ENCODE data around the gene BRAF. TPM values are rescaled to one million over a fixed set of nuclear protein-coding genes. Genes with fewer than 3 reads are reported as not detected.
"Not testable (repeated sequence)": the region's sequence is repeated elsewhere in the genome, so short reads cannot be mapped to it uniquely, and the experiment has no call there.

Gene BRAF
- total and polyA plus RNA-seq, 2 donors = 11.0 to 17.3 TPM

DNA sequence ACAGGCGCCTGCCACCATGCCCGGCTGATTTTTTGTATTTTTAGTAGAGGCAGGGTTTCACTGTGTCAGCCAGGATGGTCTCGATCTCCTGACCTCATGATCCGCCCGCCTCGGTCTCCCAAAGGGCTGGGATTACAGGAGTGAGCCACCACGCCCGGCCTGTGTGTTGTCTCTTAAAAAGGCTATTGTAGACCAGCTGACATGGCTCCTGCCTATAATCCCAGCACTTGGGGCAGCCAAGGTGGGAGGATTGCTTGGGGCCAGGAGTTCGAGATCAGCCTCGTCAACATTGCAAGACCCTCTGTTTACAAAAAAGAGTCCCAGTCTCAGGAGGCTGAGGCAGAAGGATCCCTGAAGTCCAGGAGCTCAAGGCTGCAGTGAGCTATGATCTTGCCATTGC is 230.9 kb downstream of the BRAF start:
- not testable (repeated sequence) for H3K27me3 ChIP-seq (ENCODE audit: control insufficient read depth in 2 of 2, insufficient read depth in 1 of 2, low read length in 1 of 2); DNase-seq (ENCODE audit: low read depth in 6 of 9, low spot score in 9 of 9); H3K9me3 ChIP-seq (ENCODE audit: control insufficient read depth in 2 of 2, insufficient read depth in 1 of 2, low read length in 1 of 2); H3K27ac ChIP-seq (ENCODE audit: low read depth in 1 of 2, low read length in 1 of 2); H3K4me3 ChIP-seq (ENCODE audit: low read length in 2 of 2)
- 98% methylated on average over 10 of the region's 10 CpGs for WGBS
- H3K36me3 ChIP-seq (ENCODE audit: control insufficient read depth in 2 of 2, insufficient read depth in 2 of 2, low read length in 1 of 2) = peaks cover 17 to 31% of the 10 kb centered on the region in 2 donors
- peaks cover 6 to 18% of the 10 kb centered on the region in 2 donors for H3K4me1 ChIP-seq (ENCODE audit: control insufficient read depth in 2 of 2, insufficient read depth in 2 of 2, low read length in 2 of 2)

DNA sequence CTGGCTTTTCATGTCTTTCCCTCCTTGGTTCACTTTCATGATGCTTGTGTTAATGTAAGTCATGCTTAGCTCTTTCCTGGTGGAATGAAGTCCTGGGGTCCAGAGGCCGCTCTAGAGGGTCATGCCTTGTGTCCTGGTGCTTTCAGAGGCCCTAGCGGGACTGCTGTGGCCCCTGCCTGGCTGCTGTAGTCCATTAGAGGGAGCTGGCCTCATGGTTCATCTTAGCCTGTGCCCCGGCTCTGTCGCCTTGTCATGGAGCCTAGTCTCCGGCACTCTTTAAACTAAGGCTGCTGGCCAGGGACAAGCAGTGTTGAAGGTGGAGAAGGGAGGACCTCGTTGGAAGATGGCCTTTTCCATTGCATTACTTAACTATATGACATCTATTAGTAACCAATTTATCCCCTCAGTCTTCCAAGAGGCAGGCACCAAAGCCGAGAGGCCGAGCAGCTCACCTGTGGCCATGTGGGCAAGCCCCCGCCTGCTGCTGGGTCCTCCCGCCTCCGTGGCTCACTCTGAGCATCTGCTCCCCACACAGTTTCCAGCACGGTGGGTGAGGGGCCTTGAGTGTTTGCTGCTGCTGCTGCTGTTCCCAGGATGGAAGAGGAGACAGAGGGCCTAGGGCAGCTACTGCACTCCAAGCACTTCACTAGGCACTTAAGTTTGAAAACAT is 233.2 kb downstream of the BRAF start:
- Histone ChIP-seq H3K4me3 (ENCODE audit: low read length in 2 of 2) (no peak overlapping the region), H3K36me3 (ENCODE audit: control insufficient read depth in 2 of 2, insufficient read depth in 2 of 2, low read length in 1 of 2) (peaks cover 27 to 51% of the 10 kb centered on the region in 2 donors), H3K27me3 (ENCODE audit: control insufficient read depth in 2 of 2, insufficient read depth in 1 of 2, low read length in 1 of 2) (no peaks in the 10 kb centered on the region), H3K27ac (ENCODE audit: low read depth in 1 of 2, low read length in 1 of 2) (no peak overlapping the region), H3K4me1 (ENCODE audit: control insufficient read depth in 2 of 2, insufficient read depth in 2 of 2, low read length in 2 of 2) (peaks cover 0 to 9% of the 10 kb centered on the region in 2 donors), H3K9me3 (ENCODE audit: control insufficient read depth in 2 of 2, insufficient read depth in 1 of 2, low read length in 1 of 2) (no peaks in the 10 kb centered on the region)
- 96% methylated on average over 12 of the region's 12 CpGs for WGBS
- no peak for DNase-seq (ENCODE audit: low read depth in 6 of 9, low spot score in 9 of 9)

DNA sequence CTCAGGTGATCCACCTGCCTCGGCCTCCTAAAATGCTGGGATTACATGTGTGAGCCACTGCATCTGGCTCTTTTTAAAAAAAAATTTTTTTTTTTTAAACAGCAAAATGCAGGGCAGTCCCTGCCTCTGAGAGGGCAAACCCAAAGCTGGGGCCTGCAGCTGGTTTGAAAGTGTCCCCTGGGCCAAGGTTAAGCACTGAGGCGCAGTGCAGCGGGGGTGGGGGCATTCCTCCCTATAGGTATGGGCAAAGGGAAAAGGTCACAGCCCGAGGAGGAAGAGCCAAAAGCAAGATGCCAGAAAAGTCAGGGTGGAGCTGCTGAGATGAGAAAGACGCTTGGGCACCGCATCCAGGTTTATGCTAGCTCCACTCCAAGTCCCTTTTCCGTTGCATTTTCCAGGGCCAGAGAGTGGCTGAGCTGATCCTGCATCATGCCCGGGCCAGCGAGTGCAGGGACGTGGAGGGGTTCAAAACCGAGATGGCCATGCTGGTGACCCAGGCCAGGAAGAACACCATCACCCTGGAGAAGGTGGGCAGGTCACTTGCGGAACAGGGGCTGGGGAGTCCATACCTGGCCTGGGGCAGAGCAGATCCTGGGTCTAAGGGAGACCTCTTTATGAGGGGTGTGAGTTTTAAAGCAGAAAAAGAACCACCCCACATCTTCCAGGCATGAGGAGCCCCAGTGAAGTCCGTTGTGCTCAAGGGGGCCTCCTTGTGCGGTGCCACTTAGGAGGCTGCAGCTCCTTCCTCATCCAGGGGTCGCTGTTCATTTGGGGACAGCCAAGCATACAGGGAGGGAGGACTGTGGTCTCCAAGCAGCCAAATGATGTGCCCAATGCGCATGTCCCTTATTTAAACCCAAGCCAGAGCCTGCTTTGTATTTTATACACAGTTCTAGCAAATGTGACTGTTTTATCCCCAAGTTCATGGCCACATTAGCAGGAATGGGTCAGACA is 235.3 kb downstream of the BRAF start:
- WGBS = 98% methylated on average over 16 of the region's 16 CpGs
- Histone ChIP-seq H3K4me3 (ENCODE audit: low read length in 2 of 2) (no peak overlapping the region), H3K27me3 (ENCODE audit: control insufficient read depth in 2 of 2, insufficient read depth in 1 of 2, low read length in 1 of 2) (no peaks in the 10 kb centered on the region), H3K36me3 (ENCODE audit: control insufficient read depth in 2 of 2, insufficient read depth in 2 of 2, low read length in 1 of 2) (peaks cover 34 to 55% of the 10 kb centered on the region in 2 donors), H3K4me1 (ENCODE audit: control insufficient read depth in 2 of 2, insufficient read depth in 2 of 2, low read length in 2 of 2) (no peaks in the 10 kb centered on the region), H3K27ac (ENCODE audit: low read depth in 1 of 2, low read length in 1 of 2) (no peak overlapping the region), H3K9me3 (ENCODE audit: control insufficient read depth in 2 of 2, insufficient read depth in 1 of 2, low read length in 1 of 2) (no peaks in the 10 kb centered on the region)
- no peak for DNase-seq (ENCODE audit: low read depth in 6 of 9, low spot score in 9 of 9)

DNA sequence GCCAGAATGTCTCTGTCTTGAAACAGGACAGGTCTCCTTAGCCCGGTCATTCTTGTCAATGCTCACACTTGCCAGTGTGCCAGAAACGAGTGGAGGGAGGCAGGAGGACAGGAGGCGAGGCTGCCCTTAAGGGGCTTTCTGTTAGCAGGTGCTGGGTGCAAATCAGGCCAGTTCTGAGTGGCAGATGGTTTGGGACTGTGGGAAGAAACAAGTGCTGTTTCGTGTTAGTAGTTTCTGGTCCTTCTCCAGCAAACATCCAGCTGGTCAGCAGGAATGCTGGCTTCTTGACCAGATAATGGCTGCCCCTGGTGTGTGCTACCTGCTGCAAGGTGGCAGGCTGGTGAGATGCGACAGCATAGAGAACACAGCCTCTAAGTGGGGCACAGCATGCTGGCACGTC is 236.4 kb downstream of the BRAF start:
- peaks cover 38 to 60% of the 10 kb centered on the region in 2 donors for H3K36me3 ChIP-seq (ENCODE audit: control insufficient read depth in 2 of 2, insufficient read depth in 2 of 2, low read length in 1 of 2)
- H3K9me3 ChIP-seq (ENCODE audit: control insufficient read depth in 2 of 2, insufficient read depth in 1 of 2, low read length in 1 of 2) = no peaks in the 10 kb centered on the region
- WGBS = 96% methylated on average over 6 of the region's 6 CpGs
- H3K27me3 ChIP-seq (ENCODE audit: control insufficient read depth in 2 of 2, insufficient read depth in 1 of 2, low read length in 1 of 2) = no peaks in the 10 kb centered on the region
- no peak for DNase-seq (ENCODE audit: low read depth in 6 of 9, low spot score in 9 of 9)
- no peak overlapping the region for H3K4me3 ChIP-seq (ENCODE audit: low read length in 2 of 2)
- no peaks in the 10 kb centered on the region for H3K4me1 ChIP-seq (ENCODE audit: control insufficient read depth in 2 of 2, insufficient read depth in 2 of 2, low read length in 2 of 2)
- H3K27ac ChIP-seq (ENCODE audit: low read depth in 1 of 2, low read length in 1 of 2) = no peak overlapping the region

DNA sequence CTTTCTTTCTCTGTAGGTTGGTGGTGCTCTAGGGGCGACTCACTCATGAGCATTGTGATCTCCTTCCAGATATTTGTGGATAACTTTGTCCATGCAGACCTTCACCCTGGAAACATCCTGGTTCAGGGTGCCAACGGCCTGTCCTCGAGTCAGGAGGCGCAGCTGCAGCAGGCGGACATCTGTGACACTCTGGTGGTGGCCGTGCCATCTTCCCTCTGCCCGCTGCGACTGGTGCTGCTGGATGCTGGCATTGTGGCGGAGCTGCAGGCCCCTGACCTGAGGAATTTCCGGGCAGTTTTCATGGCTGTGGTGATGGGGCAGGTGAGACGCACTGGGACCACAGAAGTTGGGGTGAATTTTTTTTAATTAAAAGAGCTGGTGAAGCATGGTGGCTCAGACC is 237.8 kb downstream of the BRAF start:
- H3K4me1 ChIP-seq (ENCODE audit: control insufficient read depth in 2 of 2, insufficient read depth in 2 of 2, low read length in 2 of 2) = no peaks in the 10 kb centered on the region
- peaks cover 44 to 58% of the 10 kb centered on the region in 2 donors for H3K36me3 ChIP-seq (ENCODE audit: control insufficient read depth in 2 of 2, insufficient read depth in 2 of 2, low read length in 1 of 2)
- no peak overlapping the region for H3K4me3 ChIP-seq (ENCODE audit: low read length in 2 of 2)
- H3K9me3 ChIP-seq (ENCODE audit: control insufficient read depth in 2 of 2, insufficient read depth in 1 of 2, low read length in 1 of 2) = no peaks in the 10 kb centered on the region
- no peak overlapping the region for H3K27ac ChIP-seq (ENCODE audit: low read depth in 1 of 2, low read length in 1 of 2)
- no peak for DNase-seq (ENCODE audit: low read depth in 6 of 9, low spot score in 9 of 9)
- 98% methylated on average over 11 of the region's 11 CpGs for WGBS
- no peaks in the 10 kb centered on the region for H3K27me3 ChIP-seq (ENCODE audit: control insufficient read depth in 2 of 2, insufficient read depth in 1 of 2, low read length in 1 of 2)

DNA sequence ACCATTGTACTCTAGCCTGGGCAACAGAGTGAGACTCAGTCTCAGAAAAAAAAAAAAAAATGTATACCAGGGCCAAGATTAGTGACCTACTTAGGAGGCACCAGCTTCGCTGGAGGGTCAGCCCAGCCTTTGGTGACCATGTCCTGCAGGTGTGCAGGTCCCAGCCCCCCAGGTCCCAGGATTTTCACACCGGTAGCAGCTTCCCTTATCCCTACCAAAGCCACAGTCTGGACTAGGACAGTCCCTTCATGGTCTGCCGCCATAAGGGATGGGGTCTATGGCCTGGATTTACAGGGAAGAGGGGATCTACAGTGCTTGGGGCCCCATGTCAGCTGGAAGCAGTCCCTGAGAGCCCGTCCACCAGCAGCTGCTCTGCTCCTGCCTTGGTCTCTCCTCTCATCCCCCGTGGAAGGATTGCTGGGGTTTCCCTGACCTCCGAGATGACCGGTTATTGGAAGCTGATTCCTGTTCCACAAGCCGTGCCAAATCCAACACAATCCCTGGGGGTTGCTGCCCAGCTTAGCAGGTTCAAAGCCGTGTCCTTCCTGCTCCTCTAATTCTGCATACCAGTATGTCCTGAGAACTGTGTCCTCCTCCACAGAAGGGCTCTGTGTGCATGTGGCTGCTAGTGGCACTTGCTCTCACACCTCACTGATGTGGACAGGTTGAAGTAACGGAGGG is 239.2 kb downstream of the BRAF start:
- H3K36me3 ChIP-seq (ENCODE audit: control insufficient read depth in 2 of 2, insufficient read depth in 2 of 2, low read length in 1 of 2) = peaks cover 44 to 63% of the 10 kb centered on the region in 2 donors
- H3K4me3 ChIP-seq (ENCODE audit: low read length in 2 of 2) = no peak overlapping the region

DNA sequence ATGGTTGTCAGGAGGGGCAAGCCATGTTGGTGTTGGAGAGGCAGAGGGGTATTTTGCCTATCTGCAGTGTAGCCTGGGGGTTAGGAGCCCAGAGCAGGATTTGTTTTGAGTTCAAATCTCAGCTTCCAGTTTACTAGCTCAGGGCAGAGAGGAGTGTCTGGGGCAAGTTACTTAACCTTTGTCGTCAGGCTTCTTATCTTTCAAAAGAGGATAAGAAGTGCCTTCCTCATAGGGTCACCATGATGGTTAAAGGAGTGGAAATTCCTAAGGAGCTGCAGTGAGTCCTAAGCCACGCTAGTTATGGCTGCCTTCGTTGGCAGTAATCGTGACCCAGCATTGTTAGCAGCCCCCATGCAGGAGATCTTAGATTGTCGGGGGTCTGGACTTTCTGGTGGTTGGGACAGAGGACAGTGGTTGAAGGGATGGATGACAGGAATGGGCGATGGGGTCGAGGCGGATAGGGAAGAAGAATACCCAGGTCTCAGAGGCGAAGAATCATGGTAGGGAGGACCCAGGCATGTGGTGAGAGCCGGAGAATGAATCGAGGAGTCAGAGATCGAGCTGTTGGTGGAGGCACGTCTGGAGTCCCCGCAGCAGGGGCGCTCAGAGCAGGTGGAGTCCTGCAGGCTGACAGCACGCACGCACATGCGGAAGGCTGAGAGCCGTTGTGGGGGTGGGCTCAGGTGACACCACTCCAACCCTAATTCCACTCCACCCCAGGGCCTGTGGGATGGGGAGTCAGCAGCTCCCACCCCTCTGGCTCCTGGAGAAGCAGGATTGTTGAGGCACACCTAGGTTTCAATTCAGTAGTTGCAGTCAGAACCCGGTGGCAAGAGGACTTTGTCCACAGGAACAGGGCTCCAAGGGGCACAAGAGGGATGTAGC is 240.4 kb downstream of the BRAF start:
- 97% methylated on average over 20 of the region's 20 CpGs for WGBS
- H3K9me3 ChIP-seq (ENCODE audit: control insufficient read depth in 2 of 2, insufficient read depth in 1 of 2, low read length in 1 of 2) = no peaks in the 10 kb centered on the region
- no peak for DNase-seq (ENCODE audit: low read depth in 6 of 9, low spot score in 9 of 9)
- no peaks in the 10 kb centered on the region for H3K27me3 ChIP-seq (ENCODE audit: control insufficient read depth in 2 of 2, insufficient read depth in 1 of 2, low read length in 1 of 2)
- peaks cover 41 to 57% of the 10 kb centered on the region in 2 donors for H3K36me3 ChIP-seq (ENCODE audit: control insufficient read depth in 2 of 2, insufficient read depth in 2 of 2, low read length in 1 of 2)
- no peak overlapping the region for H3K4me3 ChIP-seq (ENCODE audit: low read length in 2 of 2)
- no peak overlapping the region for H3K27ac ChIP-seq (ENCODE audit: low read depth in 1 of 2, low read length in 1 of 2)
- H3K4me1 ChIP-seq (ENCODE audit: control insufficient read depth in 2 of 2, insufficient read depth in 2 of 2, low read length in 2 of 2) = no peaks in the 10 kb centered on the region

More for the DNA sequence above, 239.2 kb downstream of the BRAF start:
- Histone ChIP-seq H3K27me3 (ENCODE audit: control insufficient read depth in 2 of 2, insufficient read depth in 1 of 2, low read length in 1 of 2) (no peaks in the 10 kb centered on the region), H3K4me1 (ENCODE audit: control insufficient read depth in 2 of 2, insufficient read depth in 2 of 2, low read length in 2 of 2) (no peaks in the 10 kb centered on the region), H3K9me3 (ENCODE audit: control insufficient read depth in 2 of 2, insufficient read depth in 1 of 2, low read length in 1 of 2) (no peaks in the 10 kb centered on the region), H3K27ac (ENCODE audit: low read depth in 1 of 2, low read length in 1 of 2) (no peak overlapping the region)
- no peak for DNase-seq (ENCODE audit: low read depth in 6 of 9, low spot score in 9 of 9)
- WGBS = 96% methylated on average over 10 of the region's 10 CpGs

DNA sequence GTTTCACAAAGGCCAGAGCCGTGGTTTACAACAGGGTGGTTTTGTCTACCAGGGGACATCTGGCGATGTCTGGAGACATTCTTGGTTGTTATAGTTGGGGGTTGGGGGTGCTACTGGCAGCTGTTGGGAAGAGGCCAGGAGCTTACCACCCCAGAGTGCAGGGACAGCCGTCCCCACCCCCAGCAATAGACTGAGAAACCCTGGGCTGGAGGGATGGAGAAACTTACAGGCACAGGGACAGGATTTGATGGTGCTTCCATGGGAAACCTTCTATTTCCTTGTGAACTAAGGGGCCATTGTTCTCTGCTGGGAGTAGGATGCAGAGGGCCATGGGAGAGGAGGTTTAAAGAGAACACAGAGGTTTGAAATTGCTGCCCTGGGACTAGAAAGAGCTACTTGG is 241.1 kb downstream of the BRAF start:
- Histone ChIP-seq H3K9me3 (ENCODE audit: control insufficient read depth in 2 of 2, insufficient read depth in 1 of 2, low read length in 1 of 2) (no peaks in the 10 kb centered on the region), H3K4me1 (ENCODE audit: control insufficient read depth in 2 of 2, insufficient read depth in 2 of 2, low read length in 2 of 2) (no peaks in the 10 kb centered on the region), H3K36me3 (ENCODE audit: control insufficient read depth in 2 of 2, insufficient read depth in 2 of 2, low read length in 1 of 2) (peaks cover 43 to 60% of the 10 kb centered on the region in 2 donors), H3K4me3 (ENCODE audit: low read length in 2 of 2) (no peak overlapping the region), H3K27ac (ENCODE audit: low read depth in 1 of 2, low read length in 1 of 2) (no peak overlapping the region), H3K27me3 (ENCODE audit: control insufficient read depth in 2 of 2, insufficient read depth in 1 of 2, low read length in 1 of 2) (no peaks in the 10 kb centered on the region)
- 96% methylated on average over 3 of the region's 3 CpGs for WGBS
- DNase-seq (ENCODE audit: low read depth in 6 of 9, low spot score in 9 of 9) = no peak
